ENCODE results near the gene NLRC3. TPM values are rescaled to one million over a fixed set of nuclear protein-coding genes. Genes with fewer than 3 reads are reported as not detected.
A peak's percentile ranks its signal among the peaks of the same experiment; 100 is the strongest.

The NLRC3 gene
- total RNA-seq, 6 donors from 2014 or later = 2.6 to 19.9 (median 3.9) TPM

DNA sequence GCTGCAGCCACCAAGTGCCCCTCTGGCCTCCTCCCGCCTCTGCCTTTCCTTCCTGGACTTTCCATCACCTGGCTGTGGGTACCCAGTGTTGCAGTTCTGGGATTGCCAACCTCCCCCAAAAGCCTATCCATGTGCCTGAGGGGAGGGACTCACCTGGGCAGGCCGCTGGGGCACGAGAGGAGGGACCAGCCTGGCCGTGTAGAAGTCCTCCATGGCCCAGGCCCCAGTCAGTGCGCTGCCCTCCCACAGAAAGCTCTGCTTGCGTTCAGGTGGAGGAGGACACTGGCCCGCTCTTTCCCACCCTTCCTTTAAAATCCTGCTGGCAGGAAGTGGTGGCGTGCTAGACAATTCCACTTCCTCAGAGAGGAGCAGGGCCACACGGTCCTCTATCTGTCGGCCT, 20.0 kb upstream of the NLRC3 start:
- H3K36me3 ChIP-seq = peaks cover 0 to 30% (median 17%) of the 10 kb centered on the region in 4 donors
- H3K27ac ChIP-seq = no peak overlapping the region
- TF ChIP-seq, protein P1, sequence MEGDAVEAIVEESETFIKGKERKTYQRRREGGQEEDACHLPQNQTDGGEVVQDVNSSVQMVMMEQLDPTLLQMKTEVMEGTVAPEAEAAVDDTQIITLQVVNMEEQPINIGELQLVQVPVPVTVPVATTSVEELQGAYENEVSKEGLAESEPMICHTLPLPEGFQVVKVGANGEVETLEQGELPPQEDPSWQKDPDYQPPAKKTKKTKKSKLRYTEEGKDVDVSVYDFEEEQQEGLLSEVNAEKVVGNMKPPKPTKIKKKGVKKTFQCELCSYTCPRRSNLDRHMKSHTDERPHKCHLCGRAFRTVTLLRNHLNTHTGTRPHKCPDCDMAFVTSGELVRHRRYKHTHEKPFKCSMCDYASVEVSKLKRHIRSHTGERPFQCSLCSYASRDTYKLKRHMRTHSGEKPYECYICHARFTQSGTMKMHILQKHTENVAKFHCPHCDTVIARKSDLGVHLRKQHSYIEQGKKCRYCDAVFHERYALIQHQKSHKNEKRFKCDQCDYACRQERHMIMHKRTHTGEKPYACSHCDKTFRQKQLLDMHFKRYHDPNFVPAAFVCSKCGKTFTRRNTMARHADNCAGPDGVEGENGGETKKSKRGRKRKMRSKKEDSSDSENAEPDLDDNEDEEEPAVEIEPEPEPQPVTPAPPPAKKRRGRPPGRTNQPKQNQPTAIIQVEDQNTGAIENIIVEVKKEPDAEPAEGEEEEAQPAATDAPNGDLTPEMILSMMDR (IDR thresholded peaks at IDR 0.05) = no peak
- TF ChIP-seq POLR2AphosphoS5 (IDR thresholded peaks at IDR 0.05) (no peak), POLR2A (IDR thresholded peaks at IDR 0.05) (no peak), EP300 (IDR thresholded peaks at IDR 0.05) (no peak)
- H3K4me3 ChIP-seq = no peak overlapping the region
- 78 to 98% methylated on average over 6 to 10 of the region's 10 CpGs for WGBS, 2 donors
- no peaks in the 10 kb centered on the region for H3K9me3 ChIP-seq
- H3K4me1 ChIP-seq = no peaks in the 10 kb centered on the region
- no peak for ATAC-seq (ENCODE audit: low FRiP score in 2 of 2)
- H3K27me3 ChIP-seq = no peaks in the 10 kb centered on the region
- no peak for DNase-seq

DNA sequence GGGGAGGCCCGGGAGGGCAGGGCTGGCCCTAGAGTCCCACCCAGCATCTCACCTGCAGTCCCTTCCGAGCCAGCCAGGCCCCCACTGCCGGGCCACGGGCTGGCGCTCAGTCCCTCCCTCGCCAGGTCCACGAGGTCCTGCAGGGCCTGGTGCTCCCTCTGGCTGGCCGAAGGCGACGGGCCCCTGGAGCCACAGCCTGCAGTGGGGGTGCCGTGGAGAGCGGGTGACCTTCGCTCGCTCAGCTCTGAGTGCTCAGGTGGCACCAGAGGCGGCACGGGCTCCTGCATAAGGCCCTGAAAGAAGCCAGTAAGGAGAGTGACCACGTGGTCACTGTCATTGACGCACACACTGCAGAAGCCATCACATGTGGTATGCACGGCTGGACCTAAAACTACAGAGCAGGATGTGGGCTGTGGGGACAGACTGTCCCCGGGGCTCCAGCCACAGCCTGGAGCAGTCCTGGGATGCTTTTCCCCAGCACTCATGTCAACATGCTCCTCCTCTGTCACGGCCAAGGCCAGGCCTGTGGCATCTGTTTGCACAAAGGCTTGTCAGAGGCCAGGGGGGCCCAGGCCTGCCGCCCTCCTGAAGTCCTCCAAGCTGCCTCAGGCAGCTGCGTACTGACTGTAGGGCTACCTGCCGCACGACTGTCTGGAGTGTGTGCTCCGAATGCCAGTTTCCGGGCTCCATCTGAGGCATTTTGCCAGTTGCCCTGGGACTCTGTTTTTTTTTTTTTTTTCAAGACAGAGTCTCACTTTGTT, 19.1 kb upstream of the NLRC3 start:
- no peak overlapping the region for H3K4me3 ChIP-seq
- no peaks in the 10 kb centered on the region for H3K27me3 ChIP-seq
- peaks cover 0 to 9% (median 6%) of the 10 kb centered on the region in 4 donors for H3K4me1 ChIP-seq
- TF ChIP-seq, protein P1 (IDR thresholded peaks at IDR 0.05) = no peak
- TF ChIP-seq POLR2A (IDR thresholded peaks at IDR 0.05) (no peak), POLR2AphosphoS5 (IDR thresholded peaks at IDR 0.05) (no peak), EP300 (IDR thresholded peaks at IDR 0.05) (peak in 1 of 4 donors; percentile 13)
- DNase-seq (peak in 1 of 2 donors; percentile 80), ATAC-seq (ENCODE audit: low FRiP score in 2 of 2) (no peak)
- no peak overlapping the region for H3K27ac ChIP-seq
- H3K9me3 ChIP-seq = no peaks in the 10 kb centered on the region
- WGBS, 2 donors = 91 to 92% methylated on average over 9 to 22 of the region's 27 CpGs
- peaks cover 0 to 24% (median 11%) of the 10 kb centered on the region in 4 donors for H3K36me3 ChIP-seq

DNA sequence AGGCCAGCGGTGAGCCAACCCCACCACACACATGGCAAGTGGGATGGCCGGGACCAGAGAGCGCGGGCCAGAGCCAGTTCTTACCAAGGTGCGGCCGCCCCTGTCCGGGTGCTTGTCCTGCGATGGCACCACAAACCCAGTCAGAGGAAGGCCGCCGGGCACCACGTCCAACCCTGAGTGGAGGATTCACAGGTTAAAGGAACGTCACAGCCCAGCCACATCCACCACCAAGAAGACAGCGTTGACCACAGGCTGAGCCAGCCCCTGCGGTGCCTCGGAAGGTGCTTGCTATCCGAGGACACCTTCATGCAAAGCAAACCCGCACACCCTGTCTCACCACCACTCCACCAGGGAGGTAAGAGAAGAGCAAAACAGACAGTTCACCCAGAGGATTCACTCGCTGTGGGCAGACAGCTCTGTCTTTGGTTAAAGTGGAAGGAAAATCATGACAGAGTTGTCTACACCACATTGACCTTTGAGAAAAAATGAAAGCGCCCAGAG, 18.4 kb upstream of the NLRC3 start:
- H3K27me3 ChIP-seq = no peaks in the 10 kb centered on the region
- DNase-seq = peak in 1 of 2 donors; percentile 77
- peaks cover 0 to 23% (median 9%) of the 10 kb centered on the region in 4 donors for H3K36me3 ChIP-seq
- ATAC-seq (ENCODE audit: low FRiP score in 2 of 2) = no peak
- H3K4me3 ChIP-seq = no peak overlapping the region
- peaks cover 2 to 15% (median 13%) of the 10 kb centered on the region in 4 donors for H3K4me1 ChIP-seq
- H3K9me3 ChIP-seq = no peaks in the 10 kb centered on the region
- no peak overlapping the region for H3K27ac ChIP-seq
- 94 to 98% methylated on average over 13 to 17 of the region's 19 CpGs for WGBS, 2 donors
- TF ChIP-seq POLR2A (IDR thresholded peaks at IDR 0.05) = no peak
- no peak for TF ChIP-seq POLR2AphosphoS5 (IDR thresholded peaks at IDR 0.05)
- TF ChIP-seq EP300 (IDR thresholded peaks at IDR 0.05) = no peak
- TF ChIP-seq, protein P1 (IDR thresholded peaks at IDR 0.05) = no peak

DNA sequence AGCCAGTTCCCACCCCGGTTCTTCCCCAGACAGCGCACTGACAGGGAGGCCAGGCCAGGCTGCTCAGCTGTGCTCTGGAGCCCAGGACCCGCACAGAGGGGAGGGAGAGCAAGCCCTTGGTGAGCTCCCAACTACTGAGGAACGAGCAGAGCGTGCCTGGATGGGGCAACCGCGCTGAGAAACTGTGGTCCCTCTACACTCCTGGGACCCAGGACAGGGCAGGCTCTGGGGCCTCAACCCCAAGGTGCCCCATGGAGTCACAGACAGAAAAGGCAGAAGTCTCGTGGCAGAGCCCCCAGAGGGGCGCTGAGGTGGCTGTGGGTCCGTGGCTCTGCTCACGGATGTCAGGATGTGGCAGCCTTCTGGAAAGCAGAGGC, 17.9 kb upstream of the NLRC3 start:
- H3K4me1 ChIP-seq = peaks cover 7 to 18% (median 16%) of the 10 kb centered on the region in 4 donors
- no peaks in the 10 kb centered on the region for H3K27me3 ChIP-seq
- no peak for ATAC-seq (ENCODE audit: low FRiP score in 2 of 2)
- H3K36me3 ChIP-seq = peaks cover 0 to 28% (median 11%) of the 10 kb centered on the region in 4 donors
- DNase-seq = no peak
- TF ChIP-seq EP300 (IDR thresholded peaks at IDR 0.05) = no peak
- TF ChIP-seq, protein P1 (IDR thresholded peaks at IDR 0.05) = no peak
- no peak for TF ChIP-seq POLR2AphosphoS5 (IDR thresholded peaks at IDR 0.05)
- no peak for TF ChIP-seq POLR2A (IDR thresholded peaks at IDR 0.05)
- no peak overlapping the region for H3K4me3 ChIP-seq
- H3K27ac ChIP-seq = no peak overlapping the region
- no peaks in the 10 kb centered on the region for H3K9me3 ChIP-seq
- 94 to 97% methylated on average over 6 to 11 of the region's 11 CpGs for WGBS, 2 donors

All from upper lobe of left lung (tissue), 6 donors.